ENCODE results near the gene FAXC. TPM values are rescaled to one million over a fixed set of nuclear protein-coding genes. Genes with fewer than 3 reads are reported as not detected.

The FAXC gene
- total and polyA plus RNA-seq, 2 of the 13 experiments (the other 11 are each of a cell fraction or from before 2014, with no cell fraction given): 0.11 to 0.63 TPM

GRCh38 chr6:99364026-99364425 lies 14.6 kb upstream of the FAXC start:
- ChIA-PET POLR2A (no interaction called here), CTCF (ENCODE audit: low intra/inter-chr PET ratio, low total read pairs) (no interaction called here)

More at GRCh38 chr6:99364026-99364425, 14.6 kb upstream of the FAXC start:
- in situ Hi-C loops (cut with HindIII; ENCODE audit: extremely low pct_ligation_motif_present, low pct_unique_long_range_greater_than_20kb) (no loop called here), intact Hi-C loops (cut with micrococcal nuclease; ENCODE audit: unreplicated experiment) (no loop called here)
- Histone ChIP-seq H3K27ac (ENCODE audit: extremely low read length, insufficient read depth, low read length) (no peak overlapping the region), H3K27me3 (ENCODE audit: control insufficient read depth in 1 of 2, insufficient read depth in 2 of 2, low read length in 2 of 2) (no peaks in the 10 kb centered on the region), H3K36me3 (replicated peaks in 1 of 2; ENCODE audit: control insufficient read depth in 1 of 2, insufficient read depth in 2 of 2, low read length in 2 of 2) (no peaks in the 10 kb centered on the region), H3K9ac (ENCODE audit: insufficient read depth, low read depth, low read length) (no peak overlapping the region), H4K20me1 (ENCODE audit: insufficient read depth, low read length) (no peaks in the 10 kb centered on the region), H3K9me3 (ENCODE audit: low read length) (no peaks in the 10 kb centered on the region), H2AFZ (ENCODE audit: low read length) (no peak overlapping the region), H3K4me1 (ENCODE audit: insufficient read depth, low read length) (no peaks in the 10 kb centered on the region), H3K4me2 (ENCODE audit: low read depth, low read length) (peak overlapping the region; percentile 7; the same call in 1 of the 2 replicates), H3K79me2 (ENCODE audit: insufficient read depth, low read length) (no peaks in the 10 kb centered on the region), H3K4me3 (replicated peaks in 1 of 3; ENCODE audit: insufficient read depth in 1 of 3, low read depth in 2 of 3, low read length in 3 of 3) (no peak overlapping the region)
- TF ChIP-seq SNRNP70 (IDR thresholded peaks at IDR 0.05; ENCODE audit: low read depth, low read length) (no peak), HOXD1 (CRISPR knock-in tag; IDR thresholded peaks at IDR 0.05) (no peak), HNRNPH1 (optimal IDR thresholded peaks at IDR 0.05; ENCODE audit: low read depth, low read length) (no peak), CC2D1A (CRISPR knock-in tag; IDR thresholded peaks at IDR 0.05) (no peak), ATF3 (CRISPR knock-in tag; IDR thresholded peaks at IDR 0.05) (no peak), ZNF124 (CRISPR knock-in tag; IDR thresholded peaks at IDR 0.05) (no peak), ZNF687 (CRISPR knock-in tag; IDR thresholded peaks at IDR 0.05) (no peak), SRF (IDR thresholded peaks at IDR 0.05; ENCODE audit: low read depth, low read length) (no peak), ZNF556 (CRISPR knock-in tag; IDR thresholded peaks at IDR 0.05; ENCODE audit: borderline replicate concordance) (no peak), HHEX (CRISPR knock-in tag; IDR thresholded peaks at IDR 0.05) (no peak), TOPORS (CRISPR knock-in tag; IDR thresholded peaks at IDR 0.05) (no peak), CBFB (CRISPR knock-in tag; IDR thresholded peaks at IDR 0.05) (no peak), ZBTB39 (CRISPR knock-in tag; IDR thresholded peaks at IDR 0.05) (no peak), ZNF552 (CRISPR knock-in tag; IDR thresholded peaks at IDR 0.05; ENCODE audit: borderline replicate concordance) (no peak), ELF3 (CRISPR knock-in tag; IDR thresholded peaks at IDR 0.05) (no peak)
- 19% methylated on average over 5 of the region's 5 CpGs for WGBS (ENCODE audit: low lambda C conversion rate)
- DNase-seq (ENCODE audit: low spot score) (no peak), ATAC-seq (no peak), FAIRE-seq (no peak)
- BruUV-seq (replicated peaks): no TSS peak
